ENCODE results near the gene CELF2. TPM values are rescaled to one million over a fixed set of nuclear protein-coding genes. Genes with fewer than 3 reads are reported as not detected.
A peak's percentile ranks its signal among the peaks of the same experiment; 100 is the strongest.

The CELF2 gene
- total RNA-seq, 2 experiments from 2014 or later, result 197 to 205 TPM

DNA sequence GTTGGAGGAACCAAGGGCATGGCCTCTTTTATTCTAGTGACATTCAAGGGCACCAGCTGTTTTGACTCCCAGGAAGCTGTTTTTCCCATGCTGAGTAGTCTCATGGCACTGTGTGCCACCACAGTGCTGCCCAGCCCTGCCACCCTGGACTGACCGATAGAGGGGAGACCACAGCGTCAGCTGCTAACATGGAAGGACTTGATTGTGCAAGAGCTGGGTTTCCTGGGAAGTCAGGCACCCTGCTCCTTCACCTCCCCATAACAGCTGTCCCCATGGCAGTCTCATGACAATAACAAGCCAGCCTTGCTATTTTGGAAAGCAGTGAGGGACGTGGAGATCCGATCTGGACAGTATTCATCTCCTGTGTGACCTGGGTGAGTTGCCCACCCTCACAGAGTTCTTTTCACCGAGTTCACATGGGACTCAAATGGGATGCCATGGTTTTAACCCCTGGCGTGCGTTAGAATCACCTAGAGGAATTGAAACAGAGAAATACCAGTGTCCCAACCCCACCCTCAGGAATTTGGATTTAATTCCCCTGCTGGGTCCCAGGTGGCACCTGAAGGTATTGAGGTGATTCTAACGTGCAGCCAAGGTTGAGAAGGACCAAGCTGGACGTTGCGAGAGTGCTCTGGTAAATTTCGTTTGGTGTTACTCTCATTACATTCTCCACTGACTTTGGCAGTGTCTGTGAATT is 174.8 kb downstream of the CELF2 start:
- H3K9me3 Mint-ChIP-seq, result peaks cover 3% of the 10 kb centered on the region
- no peaks in the 10 kb centered on the region for H3K9me3 ChIP-seq (ENCODE audit: control insufficient read depth in 1 of 2, insufficient read depth in 1 of 2, low read length in 2 of 2)
- ChIA-PET CTCF (no interaction called here), POLR2A (interaction anchor here (0.9 to 2.0 kb wide), 2 partner anchors 26 to 27 kb away, joined by 3 to 7 read pairs; no protein-coding TSS in a partner anchor)
- intact Hi-C loops (cut with DNase I, micrococcal nuclease), result no loop called here
- TF ChIP-seq, protein P1, sequence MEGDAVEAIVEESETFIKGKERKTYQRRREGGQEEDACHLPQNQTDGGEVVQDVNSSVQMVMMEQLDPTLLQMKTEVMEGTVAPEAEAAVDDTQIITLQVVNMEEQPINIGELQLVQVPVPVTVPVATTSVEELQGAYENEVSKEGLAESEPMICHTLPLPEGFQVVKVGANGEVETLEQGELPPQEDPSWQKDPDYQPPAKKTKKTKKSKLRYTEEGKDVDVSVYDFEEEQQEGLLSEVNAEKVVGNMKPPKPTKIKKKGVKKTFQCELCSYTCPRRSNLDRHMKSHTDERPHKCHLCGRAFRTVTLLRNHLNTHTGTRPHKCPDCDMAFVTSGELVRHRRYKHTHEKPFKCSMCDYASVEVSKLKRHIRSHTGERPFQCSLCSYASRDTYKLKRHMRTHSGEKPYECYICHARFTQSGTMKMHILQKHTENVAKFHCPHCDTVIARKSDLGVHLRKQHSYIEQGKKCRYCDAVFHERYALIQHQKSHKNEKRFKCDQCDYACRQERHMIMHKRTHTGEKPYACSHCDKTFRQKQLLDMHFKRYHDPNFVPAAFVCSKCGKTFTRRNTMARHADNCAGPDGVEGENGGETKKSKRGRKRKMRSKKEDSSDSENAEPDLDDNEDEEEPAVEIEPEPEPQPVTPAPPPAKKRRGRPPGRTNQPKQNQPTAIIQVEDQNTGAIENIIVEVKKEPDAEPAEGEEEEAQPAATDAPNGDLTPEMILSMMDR (IDR thresholded peaks at IDR 0.05), result no peak
- peaks cover 75% of the 10 kb centered on the region for H3K4me1 ChIP-seq (ENCODE audit: insufficient read depth, low read length)
- peak overlapping the region; percentile 56 for H3K4me3 Mint-ChIP-seq
- no peak overlapping the region for H3K27ac Mint-ChIP-seq
- H3K36me3 ChIP-seq (ENCODE audit: insufficient read depth, low read length), result peaks cover 78% of the 10 kb centered on the region
- no peaks in the 10 kb centered on the region for H3K27me3 ChIP-seq (ENCODE audit: control insufficient read depth in 1 of 2, insufficient read depth in 2 of 2, low read length in 2 of 2)
- H3K27ac ChIP-seq (ENCODE audit: low read depth in 1 of 2, low read length in 2 of 2), result no peak overlapping the region
- peaks cover 98% of the 10 kb centered on the region for H3K36me3 Mint-ChIP-seq (ENCODE audit: low read depth)
- no peak overlapping the region for H3K4me3 ChIP-seq (ENCODE audit: low read length)
- DNase-seq (no peak), ATAC-seq (ENCODE audit: poor library complexity) (no peak)
- H3K4me1 Mint-ChIP-seq (ENCODE audit: low read depth), result peaks cover 96% of the 10 kb centered on the region
- no peaks in the 10 kb centered on the region for H3K27me3 Mint-ChIP-seq

DNA sequence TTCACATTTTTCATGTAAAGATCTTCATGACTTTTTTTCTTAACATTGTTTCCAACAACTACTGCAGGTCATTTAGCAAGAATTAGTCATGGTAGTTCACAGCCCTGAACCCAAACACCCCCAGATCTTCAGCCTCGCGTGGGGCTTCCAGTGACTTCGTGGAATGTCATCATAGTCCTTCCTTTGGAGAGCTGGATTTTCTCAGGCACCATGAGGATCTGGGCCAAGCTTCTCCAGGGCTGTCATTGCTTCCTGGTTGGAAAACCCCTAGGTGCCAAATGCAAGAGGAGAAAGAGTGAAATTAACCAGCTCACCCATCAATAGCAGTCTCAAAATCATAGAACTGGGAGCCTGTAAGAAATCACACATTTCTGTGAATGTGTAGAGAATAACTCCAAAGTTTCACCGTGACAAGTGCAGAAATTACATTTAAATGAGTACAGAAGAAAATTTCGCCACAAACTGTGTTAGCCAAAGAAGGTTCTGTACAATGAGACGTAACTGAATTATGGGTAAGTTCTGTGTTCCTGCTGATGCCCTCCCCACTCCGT is 175.4 kb downstream of the CELF2 start:
- ATAC-seq (ENCODE audit: poor library complexity), result no peak
- peaks cover 3% of the 10 kb centered on the region for H3K9me3 Mint-ChIP-seq
- ChIA-PET POLR2A (interaction anchor here (2.0 kb wide), 1 partner anchor 27 kb away, joined by 7 read pairs; no protein-coding TSS in a partner anchor), CTCF (no interaction called here)
- H3K4me3 Mint-ChIP-seq, result peak overlapping the region; percentile 56
- Histone ChIP-seq H3K36me3 (ENCODE audit: insufficient read depth, low read length) (peaks cover 81% of the 10 kb centered on the region), H3K27ac (ENCODE audit: low read depth in 1 of 2, low read length in 2 of 2) (no peak overlapping the region), H3K27me3 (ENCODE audit: control insufficient read depth in 1 of 2, insufficient read depth in 2 of 2, low read length in 2 of 2) (no peaks in the 10 kb centered on the region), H3K4me1 (ENCODE audit: insufficient read depth, low read length) (peaks cover 76% of the 10 kb centered on the region), H3K4me3 (ENCODE audit: low read length) (no peak overlapping the region), H3K9me3 (ENCODE audit: control insufficient read depth in 1 of 2, insufficient read depth in 1 of 2, low read length in 2 of 2) (no peaks in the 10 kb centered on the region)
- H3K36me3 Mint-ChIP-seq (ENCODE audit: low read depth), result peaks cover 99% of the 10 kb centered on the region
- H3K4me1 Mint-ChIP-seq (ENCODE audit: low read depth), result peaks cover 96% of the 10 kb centered on the region
- no peak overlapping the region for H3K27ac Mint-ChIP-seq
- H3K27me3 Mint-ChIP-seq, result no peaks in the 10 kb centered on the region
- intact Hi-C loops (cut with DNase I, micrococcal nuclease), result no loop called here
- DNase-seq, result no peak
- TF ChIP-seq, protein P1 (IDR thresholded peaks at IDR 0.05), result no peak

DNA sequence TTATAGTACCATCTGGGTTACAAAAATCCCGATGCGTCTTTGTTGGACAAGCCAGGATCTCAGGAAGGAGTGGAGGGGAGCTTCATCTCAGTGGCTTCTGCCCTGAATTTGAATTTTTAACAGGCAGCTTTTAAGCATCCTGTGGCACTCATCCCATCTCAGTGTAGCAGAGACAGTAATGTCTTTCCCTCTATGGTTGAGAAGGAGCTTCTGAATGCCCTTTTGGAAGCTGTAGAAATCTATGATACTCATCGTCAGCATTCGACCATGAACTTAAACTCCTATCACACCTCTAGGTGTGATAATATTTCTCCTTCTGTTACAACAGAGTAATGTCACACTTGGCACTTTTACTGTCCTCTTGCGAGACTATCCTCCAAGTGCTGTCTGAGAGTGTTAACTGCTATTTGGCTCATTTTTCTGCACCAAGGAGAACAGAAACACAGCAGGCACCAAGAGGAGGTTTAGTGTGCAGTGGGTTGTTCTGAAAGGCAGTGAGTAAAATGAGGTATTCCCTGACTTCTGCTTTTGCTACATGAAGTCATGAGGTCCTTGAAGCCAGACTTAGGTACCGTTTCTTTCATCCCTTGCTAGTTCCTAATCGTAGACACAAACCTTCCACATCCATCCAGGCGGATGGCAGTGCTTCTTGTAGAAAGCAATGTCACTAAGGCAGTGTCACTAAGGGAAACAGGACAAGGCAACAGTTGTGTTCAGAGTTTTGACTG is 177.4 kb downstream of the CELF2 start:
- H3K36me3 ChIP-seq (ENCODE audit: insufficient read depth, low read length), result peaks cover 84% of the 10 kb centered on the region
- Mint-ChIP-seq H3K36me3 (ENCODE audit: low read depth) (peaks cover 99% of the 10 kb centered on the region), H3K27me3 (no peaks in the 10 kb centered on the region), H3K27ac (peak overlapping the region; percentile 81), H3K4me1 (ENCODE audit: low read depth) (peaks cover 96% of the 10 kb centered on the region), H3K4me3 (peak overlapping the region; percentile 39), H3K9me3 (no peaks in the 10 kb centered on the region)
- peak overlapping the region in 1 of 2 donors; percentile 13 for H3K27ac ChIP-seq (ENCODE audit: low read depth in 1 of 2, low read length in 2 of 2)
- intact Hi-C loops (cut with DNase I, micrococcal nuclease), result no loop called here
- ATAC-seq (ENCODE audit: poor library complexity) (no peak), DNase-seq (no peak)
- peaks cover 83% of the 10 kb centered on the region for H3K4me1 ChIP-seq (ENCODE audit: insufficient read depth, low read length)
- CTCF ChIA-PET, result interaction anchor here (1.4 to 1.6 kb wide), 2 partner anchors 12 kb away, joined by 3 to 4 read pairs; no protein-coding TSS in a partner anchor
- POLR2A ChIA-PET, result interaction anchor here (0.5 kb wide), 1 partner anchor 308 kb away, joined by 3 read pairs; no protein-coding TSS in a partner anchor
- TF ChIP-seq, protein P1 (IDR thresholded peaks at IDR 0.05), result no peak
- no peak overlapping the region for H3K4me3 ChIP-seq (ENCODE audit: low read length)
- no peaks in the 10 kb centered on the region for H3K27me3 ChIP-seq (ENCODE audit: control insufficient read depth in 1 of 2, insufficient read depth in 2 of 2, low read length in 2 of 2)
- no peaks in the 10 kb centered on the region for H3K9me3 ChIP-seq (ENCODE audit: control insufficient read depth in 1 of 2, insufficient read depth in 1 of 2, low read length in 2 of 2)
